Gastrocnemius medialis (tissue), 4 donors: Measurements from ENCODE around the gene SLX4.

ENCODE experiments used
- POLR2A ChIP-seq, 2 donors: fragments of 450-650 bp; IDR thresholded peaks; one replicate each; pipeline ENCODE4 v1.6.1; 2017; ENCODE audit warnings: antibody characterized with exemption in 2 of 2, mild to moderate bottlenecking in 2 of 2, moderate library complexity in 2 of 2
- TF ChIP-seq, protein P1 (sequence below), 5 experiments: fragments of 450-650 bp in 3 of 5; fragments of 200-600 bp in 2 of 5; sonication (generic) in 2 of 5; IDR thresholded peaks in 4 of 5; conservative IDR thresholded peaks in 1 of 5; 1 replicate in 4 of 5; 2 replicates in 1 of 5; pipeline ENCODE4 v1.5.1; 2016 to 2019; ENCODE audit warnings: antibody characterized with exemption in 5 of 5, mild to moderate bottlenecking in 3 of 5, moderate library complexity in 3 of 5

DNA sequence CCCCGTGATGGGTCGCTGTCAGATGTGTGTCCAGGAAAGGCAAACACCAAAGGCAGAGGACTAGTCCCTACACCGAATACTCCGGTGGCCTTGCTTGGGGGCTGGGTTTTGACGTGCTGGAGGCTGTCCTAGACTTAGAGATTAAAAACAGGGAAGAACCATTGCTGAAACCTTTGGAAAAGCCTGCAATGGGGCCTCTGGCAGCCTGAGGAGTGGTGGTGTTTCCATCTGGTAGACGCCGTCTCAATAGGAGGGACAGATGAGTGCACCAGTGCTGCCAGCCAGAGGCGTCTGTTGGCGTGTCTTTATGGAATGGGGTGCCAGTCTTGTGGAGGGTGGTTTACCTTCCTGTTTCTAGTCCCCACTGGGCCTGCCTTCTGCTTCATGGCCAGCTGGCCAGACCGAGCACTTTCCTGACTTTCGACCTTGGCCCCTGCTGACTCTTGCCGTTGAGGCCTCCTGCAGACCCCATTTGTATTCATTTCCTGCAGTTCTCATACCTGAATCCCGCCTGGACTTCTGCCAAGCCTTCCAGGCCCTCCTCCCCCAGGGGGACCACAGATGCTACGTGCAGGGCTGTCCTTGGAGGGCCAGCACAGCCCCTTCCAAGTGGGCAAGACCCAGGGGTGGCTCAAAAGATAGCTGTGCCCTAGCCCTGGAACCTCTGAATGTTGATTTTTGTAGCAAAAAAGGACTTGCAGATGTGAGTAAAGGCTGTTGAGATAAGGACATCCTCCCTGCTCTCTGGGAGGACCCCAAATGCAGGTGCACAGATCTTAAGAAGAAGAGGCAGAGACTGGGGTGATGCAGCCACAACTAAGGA, 41.2 kb upstream of the SLX4 start:
- TF ChIP-seq, protein P1, sequence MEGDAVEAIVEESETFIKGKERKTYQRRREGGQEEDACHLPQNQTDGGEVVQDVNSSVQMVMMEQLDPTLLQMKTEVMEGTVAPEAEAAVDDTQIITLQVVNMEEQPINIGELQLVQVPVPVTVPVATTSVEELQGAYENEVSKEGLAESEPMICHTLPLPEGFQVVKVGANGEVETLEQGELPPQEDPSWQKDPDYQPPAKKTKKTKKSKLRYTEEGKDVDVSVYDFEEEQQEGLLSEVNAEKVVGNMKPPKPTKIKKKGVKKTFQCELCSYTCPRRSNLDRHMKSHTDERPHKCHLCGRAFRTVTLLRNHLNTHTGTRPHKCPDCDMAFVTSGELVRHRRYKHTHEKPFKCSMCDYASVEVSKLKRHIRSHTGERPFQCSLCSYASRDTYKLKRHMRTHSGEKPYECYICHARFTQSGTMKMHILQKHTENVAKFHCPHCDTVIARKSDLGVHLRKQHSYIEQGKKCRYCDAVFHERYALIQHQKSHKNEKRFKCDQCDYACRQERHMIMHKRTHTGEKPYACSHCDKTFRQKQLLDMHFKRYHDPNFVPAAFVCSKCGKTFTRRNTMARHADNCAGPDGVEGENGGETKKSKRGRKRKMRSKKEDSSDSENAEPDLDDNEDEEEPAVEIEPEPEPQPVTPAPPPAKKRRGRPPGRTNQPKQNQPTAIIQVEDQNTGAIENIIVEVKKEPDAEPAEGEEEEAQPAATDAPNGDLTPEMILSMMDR (IDR thresholded peaks at IDR 0.05 in 4 of 5, conservative IDR thresholded peaks at IDR 0.05 in 1 of 5), result no peak
- no peak for TF ChIP-seq POLR2A (IDR thresholded peaks at IDR 0.05)
